HEK293 (cell line): Measurements from ENCODE around the gene ARHGAP33.

Experiments used
- CTCF ChIA-PET: fragments of 350-600 bp; formaldehyde crosslinking; extraction: SDS; loops from one replicate; lab custom pipeline; 2021; ENCODE audit warnings: antibody characterized with exemption; lab: Yijun Ruan, JAX
- POLR2A ChIA-PET: fragments of 300-600 bp; formaldehyde crosslinking; extraction: SDS; loops from one replicate; lab custom pipeline; 2020; ENCODE audit warnings: antibody characterized with exemption, inconsistent platforms; lab: Yijun Ruan, JAX
- H3K27ac ChIP-seq: fragments of 200-500 bp; sonication (Bioruptor generic); 2 replicates; pipeline ENCODE4 v1.5.1; 2014; ENCODE audit warnings: low read depth, low read length, control low read depth, inconsistent platforms; ENCODE audit errors: extremely low read depth
- H3K36me3 ChIP-seq, 2 experiments: fragments of 200-500 bp in 1 of 2; sonication (Bioruptor generic) in 1 of 2; 1 replicate in 1 of 2; 2 replicates in 1 of 2; pipeline ENCODE4 v1.5.1; 2014 to 2017; ENCODE audit warnings: inconsistent platforms in 2 of 2, low read length in 2 of 2; ENCODE audit not compliant: control insufficient read depth in 2 of 2, insufficient read depth in 1 of 2
- H3K4me1 ChIP-seq: fragments of 200-500 bp; sonication (Bioruptor generic); 2 replicates; pipeline ENCODE4 v1.5.1; 2014; ENCODE audit warnings: mild to moderate bottlenecking, low read length, inconsistent platforms; ENCODE audit not compliant: control insufficient read depth, insufficient read depth
- H3K4me3 ChIP-seq: 2 replicates; pipeline ENCODE4 v1.5.1; 2011; ENCODE audit warnings: low read depth, mild to moderate bottlenecking, control low read depth, low read length, moderate library complexity
- H3K9me3 ChIP-seq: fragments of 200-500 bp; sonication (Bioruptor generic); 2 replicates; pipeline ENCODE4 v1.5.1; 2014; ENCODE audit warnings: low read depth, low read length, inconsistent platforms; ENCODE audit not compliant: control insufficient read depth, insufficient read depth
- BCL11B ChIP-seq: fragments of 450-650 bp; formaldehyde crosslinking; IDR thresholded peaks from 2 replicates; pipeline ENCODE4 v1.5.1; 2016; ENCODE audit warnings: low read depth, missing biosample characterization, missing genetic modification characterization
- IKZF3 ChIP-seq: fragments of 450-650 bp; IDR thresholded peaks from 2 replicates; pipeline ENCODE4 v1.5.0; 2018; ENCODE audit warnings: missing biosample characterization, mild to moderate bottlenecking, missing genetic modification characterization, moderate library complexity
- KLF1 ChIP-seq: fragments of 450-650 bp; formaldehyde crosslinking; IDR thresholded peaks from 2 replicates; pipeline ENCODE4 v1.5.1; 2016; ENCODE audit warnings: missing biosample characterization, missing genetic modification characterization
- MZF1 ChIP-seq: fragments of 450-650 bp; formaldehyde crosslinking; IDR thresholded peaks from 2 replicates; pipeline ENCODE4 v1.5.1; 2017; ENCODE audit warnings: missing biosample characterization, missing genetic modification characterization, borderline replicate concordance
- REPIN1 ChIP-seq: fragments of 450-650 bp; formaldehyde crosslinking; IDR thresholded peaks from 2 replicates; pipeline ENCODE4 v1.5.1; 2017; ENCODE audit warnings: missing biosample characterization, missing genetic modification characterization, low read depth
- TCF7L2 ChIP-seq: IDR thresholded peaks from 2 replicates; pipeline ENCODE4 v1.6.1; 2011; ENCODE audit warnings: low read depth, mild to moderate bottlenecking, inconsistent platforms, low read length, moderate library complexity, borderline replicate concordance
- ZBTB17 ChIP-seq: fragments of 450-650 bp; formaldehyde crosslinking; IDR thresholded peaks from 2 replicates; pipeline ENCODE4 v1.5.1; 2016; ENCODE audit warnings: missing biosample characterization, missing genetic modification characterization
- ZNF140 ChIP-seq: fragments of 450-650 bp; formaldehyde crosslinking; IDR thresholded peaks from 2 replicates; pipeline ENCODE4 v1.5.1; 2016; ENCODE audit warnings: missing biosample characterization, missing genetic modification characterization
- ZNF155 ChIP-seq: fragments of 450-650 bp; formaldehyde crosslinking; IDR thresholded peaks from 2 replicates; pipeline ENCODE4 v1.5.1; 2016; ENCODE audit warnings: missing biosample characterization, missing genetic modification characterization
- ZNF175 ChIP-seq: fragments of 450-650 bp; formaldehyde crosslinking; IDR thresholded peaks from 2 replicates; pipeline ENCODE4 v1.5.1; 2016; ENCODE audit warnings: missing biosample characterization, missing genetic modification characterization
- ZNF184 ChIP-seq: fragments of 450-650 bp; IDR thresholded peaks from 2 replicates; pipeline ENCODE4 v1.5.1; 2018; ENCODE audit warnings: missing biosample characterization, mild to moderate bottlenecking, missing genetic modification characterization
- ZNF2 ChIP-seq: fragments of 450-650 bp; formaldehyde crosslinking; IDR thresholded peaks from 2 replicates; pipeline ENCODE4 v1.5.1; 2016; ENCODE audit warnings: missing biosample characterization, missing genetic modification characterization
- ZNF510 ChIP-seq: fragments of 450-650 bp; formaldehyde crosslinking; IDR thresholded peaks from 2 replicates; pipeline ENCODE4 v1.5.1; 2018; ENCODE audit warnings: mild to moderate bottlenecking, missing genetic modification characterization, missing biosample characterization; ENCODE audit not compliant: insufficient replicate concordance
- ZNF777 ChIP-seq: fragments of 450-650 bp; formaldehyde crosslinking; IDR thresholded peaks from 2 replicates; pipeline ENCODE4 v1.5.1; 2017; ENCODE audit warnings: missing biosample characterization, missing genetic modification characterization, borderline replicate concordance
- ZNF837 ChIP-seq: fragments of 450-650 bp; formaldehyde crosslinking; IDR thresholded peaks from 2 replicates; pipeline ENCODE4 v1.5.1; 2016; ENCODE audit warnings: missing biosample characterization, missing genetic modification characterization
- ZSCAN23 ChIP-seq: fragments of 450-650 bp; formaldehyde crosslinking; IDR thresholded peaks from 2 replicates; pipeline ENCODE4 v1.5.1; 2016; ENCODE audit warnings: missing biosample characterization, missing genetic modification characterization
- TF ChIP-seq, protein P1 (sequence below): fragments of 450-650 bp; formaldehyde crosslinking; IDR thresholded peaks from 2 replicates; pipeline ENCODE4 v1.5.1; 2017; ENCODE audit warnings: missing biosample characterization, mild to moderate bottlenecking, missing genetic modification characterization, moderate library complexity
- TF ChIP-seq, protein P2 (sequence below): fragments of 450-650 bp; formaldehyde crosslinking; IDR thresholded peaks from 2 replicates; pipeline ENCODE4 v1.5.1; 2016; ENCODE audit warnings: missing biosample characterization, missing genetic modification characterization
- TF ChIP-seq, protein P3 (sequence below): fragments of 450-650 bp; formaldehyde crosslinking; IDR thresholded peaks from 2 replicates; pipeline ENCODE4 v1.5.1; 2016; ENCODE audit warnings: missing biosample characterization, missing genetic modification characterization
- TF ChIP-seq, protein P4 (sequence below): fragments of 450-650 bp; formaldehyde crosslinking; IDR thresholded peaks from 2 replicates; pipeline ENCODE4 v1.5.1; 2016; ENCODE audit warnings: missing biosample characterization, missing genetic modification characterization
- TF ChIP-seq, protein P5 (sequence below): fragments of 450-650 bp; formaldehyde crosslinking; IDR thresholded peaks from 2 replicates; pipeline ENCODE4 v1.5.1; 2017; ENCODE audit warnings: missing biosample characterization, missing genetic modification characterization
- TF ChIP-seq, protein P6 (sequence below): fragments of 450-650 bp; formaldehyde crosslinking; IDR thresholded peaks from 2 replicates; pipeline ENCODE4 v1.5.1; 2016; ENCODE audit warnings: missing biosample characterization, missing genetic modification characterization
- TF ChIP-seq, protein P7 (sequence below): fragments of 450-650 bp; formaldehyde crosslinking; IDR thresholded peaks from 2 replicates; pipeline ENCODE4 v1.5.1; 2017; ENCODE audit warnings: missing biosample characterization, missing genetic modification characterization

Gene ARHGAP33

DNA sequence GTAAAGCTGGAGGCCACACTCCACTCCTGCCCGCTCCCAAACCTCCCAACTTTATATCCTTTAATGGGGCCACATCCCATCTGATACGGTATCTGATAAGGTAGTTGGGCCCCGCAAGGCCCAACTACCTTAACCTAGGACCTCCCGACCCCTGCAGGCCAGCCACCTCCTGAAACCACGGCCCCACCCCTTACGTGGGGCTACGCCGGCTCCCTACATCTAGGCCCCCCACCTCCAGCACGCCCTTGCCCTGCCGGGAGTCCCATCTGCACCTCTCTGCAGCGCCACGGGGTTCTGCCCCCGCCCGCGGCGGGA lies 35.3 kb upstream of the ARHGAP33 start (continued):
- TF ChIP-seq ZSCAN23: no peak
- TF ChIP-seq REPIN1 (tag by site-specific recombination): 0 out of 2 replicates have a peak, but pooled peaks have one; percentile 28
- TF ChIP-seq, protein P1, sequence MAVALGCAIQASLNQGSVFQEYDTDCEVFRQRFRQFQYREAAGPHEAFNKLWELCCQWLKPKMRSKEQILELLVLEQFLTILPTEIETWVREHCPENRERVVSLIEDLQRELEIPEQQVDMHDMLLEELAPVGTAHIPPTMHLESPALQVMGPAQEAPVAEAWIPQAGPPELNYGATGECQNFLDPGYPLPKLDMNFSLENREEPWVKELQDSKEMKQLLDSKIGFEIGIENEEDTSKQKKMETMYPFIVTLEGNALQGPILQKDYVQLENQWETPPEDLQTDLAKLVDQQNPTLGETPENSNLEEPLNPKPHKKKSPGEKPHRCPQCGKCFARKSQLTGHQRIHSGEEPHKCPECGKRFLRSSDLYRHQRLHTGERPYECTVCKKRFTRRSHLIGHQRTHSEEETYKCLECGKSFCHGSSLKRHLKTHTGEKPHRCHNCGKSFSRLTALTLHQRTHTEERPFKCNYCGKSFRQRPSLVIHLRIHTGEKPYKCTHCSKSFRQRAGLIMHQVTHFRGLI (tag by site-specific recombination): peak; percentile 53
- TF ChIP-seq, protein P2, sequence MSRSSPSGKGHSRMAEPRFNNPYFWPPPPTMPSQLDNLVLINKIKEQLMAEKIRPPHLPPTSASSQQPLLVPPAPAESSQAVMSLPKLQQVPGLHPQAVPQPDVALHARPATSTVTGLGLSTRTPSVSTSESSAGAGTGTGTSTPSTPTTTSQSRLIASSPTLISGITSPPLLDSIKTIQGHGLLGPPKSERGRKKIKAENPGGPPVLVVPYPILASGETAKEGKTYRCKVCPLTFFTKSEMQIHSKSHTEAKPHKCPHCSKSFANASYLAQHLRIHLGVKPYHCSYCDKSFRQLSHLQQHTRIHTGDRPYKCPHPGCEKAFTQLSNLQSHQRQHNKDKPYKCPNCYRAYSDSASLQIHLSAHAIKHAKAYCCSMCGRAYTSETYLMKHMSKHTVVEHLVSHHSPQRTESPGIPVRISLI: no peak
- TF ChIP-seq KLF1 (tag by site-specific recombination): no peak
- no peak for TF ChIP-seq ZNF184
- no peak for TF ChIP-seq BCL11B (tag by site-specific recombination)
- TF ChIP-seq ZNF510 (tag by site-specific recombination): no peak
- 0 out of 2 replicates have a peak, but pooled peaks have one; percentile 54 for TF ChIP-seq ZNF837 (tag by site-specific recombination)
- TF ChIP-seq ZNF140 (tag by site-specific recombination): no peak
- TF ChIP-seq, protein P3, sequence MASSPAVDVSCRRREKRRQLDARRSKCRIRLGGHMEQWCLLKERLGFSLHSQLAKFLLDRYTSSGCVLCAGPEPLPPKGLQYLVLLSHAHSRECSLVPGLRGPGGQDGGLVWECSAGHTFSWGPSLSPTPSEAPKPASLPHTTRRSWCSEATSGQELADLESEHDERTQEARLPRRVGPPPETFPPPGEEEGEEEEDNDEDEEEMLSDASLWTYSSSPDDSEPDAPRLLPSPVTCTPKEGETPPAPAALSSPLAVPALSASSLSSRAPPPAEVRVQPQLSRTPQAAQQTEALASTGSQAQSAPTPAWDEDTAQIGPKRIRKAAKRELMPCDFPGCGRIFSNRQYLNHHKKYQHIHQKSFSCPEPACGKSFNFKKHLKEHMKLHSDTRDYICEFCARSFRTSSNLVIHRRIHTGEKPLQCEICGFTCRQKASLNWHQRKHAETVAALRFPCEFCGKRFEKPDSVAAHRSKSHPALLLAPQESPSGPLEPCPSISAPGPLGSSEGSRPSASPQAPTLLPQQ (tag by site-specific recombination): peak; percentile 34; the same call in 1 of the 2 replicates
- TF ChIP-seq, protein P4, sequence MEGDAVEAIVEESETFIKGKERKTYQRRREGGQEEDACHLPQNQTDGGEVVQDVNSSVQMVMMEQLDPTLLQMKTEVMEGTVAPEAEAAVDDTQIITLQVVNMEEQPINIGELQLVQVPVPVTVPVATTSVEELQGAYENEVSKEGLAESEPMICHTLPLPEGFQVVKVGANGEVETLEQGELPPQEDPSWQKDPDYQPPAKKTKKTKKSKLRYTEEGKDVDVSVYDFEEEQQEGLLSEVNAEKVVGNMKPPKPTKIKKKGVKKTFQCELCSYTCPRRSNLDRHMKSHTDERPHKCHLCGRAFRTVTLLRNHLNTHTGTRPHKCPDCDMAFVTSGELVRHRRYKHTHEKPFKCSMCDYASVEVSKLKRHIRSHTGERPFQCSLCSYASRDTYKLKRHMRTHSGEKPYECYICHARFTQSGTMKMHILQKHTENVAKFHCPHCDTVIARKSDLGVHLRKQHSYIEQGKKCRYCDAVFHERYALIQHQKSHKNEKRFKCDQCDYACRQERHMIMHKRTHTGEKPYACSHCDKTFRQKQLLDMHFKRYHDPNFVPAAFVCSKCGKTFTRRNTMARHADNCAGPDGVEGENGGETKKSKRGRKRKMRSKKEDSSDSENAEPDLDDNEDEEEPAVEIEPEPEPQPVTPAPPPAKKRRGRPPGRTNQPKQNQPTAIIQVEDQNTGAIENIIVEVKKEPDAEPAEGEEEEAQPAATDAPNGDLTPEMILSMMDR (tag by site-specific recombination): peak; percentile 76
- no peak for TF ChIP-seq TCF7L2
- TF ChIP-seq ZNF777 (tag by site-specific recombination): peak; percentile 97; the same call in 1 of the 2 replicates

DNA sequence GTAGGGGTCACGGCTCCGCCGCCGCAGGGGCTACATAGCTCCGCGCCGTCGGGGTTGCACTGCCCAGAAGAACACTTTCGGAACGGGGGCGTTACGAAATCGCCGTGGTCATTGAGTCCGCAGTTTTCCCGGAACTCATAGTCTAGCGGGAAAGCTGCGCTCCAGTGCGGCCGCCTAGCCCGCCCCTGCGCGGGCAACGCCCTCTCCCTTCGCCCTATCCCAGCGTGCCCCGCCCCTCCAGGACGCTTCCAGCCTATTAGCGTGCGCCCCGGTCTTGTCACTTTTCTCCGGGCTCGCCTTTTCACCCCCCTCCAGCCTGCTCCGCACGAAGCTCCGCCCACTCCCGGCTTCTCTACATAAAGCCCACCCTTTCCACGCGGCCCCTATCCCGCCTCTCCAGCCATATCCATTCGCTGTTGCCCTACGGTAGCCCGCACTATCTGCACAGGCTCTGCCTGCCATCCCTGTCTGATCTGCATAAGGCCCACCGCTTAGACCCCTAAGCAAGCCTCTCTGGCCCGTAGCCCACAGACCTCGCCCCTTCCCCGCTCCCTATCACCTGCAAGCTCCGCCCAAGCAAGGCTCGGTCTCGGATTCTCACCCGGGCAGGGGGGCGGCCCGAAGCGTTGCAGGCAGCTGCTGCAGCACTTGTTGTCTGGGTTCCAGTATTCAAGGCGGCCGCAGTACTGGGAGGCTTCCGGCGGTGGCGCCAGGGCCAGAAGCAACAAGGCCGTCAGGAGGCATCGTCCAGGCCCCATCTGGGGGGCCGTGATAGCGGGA lies 34.8 kb upstream of the ARHGAP33 start:
- peaks cover 20% of the 10 kb centered on the region for H3K4me1 ChIP-seq
- ChIA-PET CTCF (interaction anchor here (0.5 to 1.6 kb wide), 13 partner anchors 8 to 192 kb away, joined by 3 to 8 read pairs (median 3); partner anchors contain the start of gene LIN37), POLR2A (interaction anchor here (0.6 to 7.7 kb wide), 46 partner anchors 8 to 474 kb away, joined by 3 to 204 read pairs (median 5); partner anchors contain the start of genes ALKBH6, ARHGAP33, COX6B1 and HSPB6)
- no peaks in the 10 kb centered on the region; the same call in 1 of the 2 replicates for H3K9me3 ChIP-seq
- peaks cover 50 to 57% of the 10 kb centered on the region in 2 experiments for H3K36me3 ChIP-seq
- peak overlapping the region; percentile 97 for H3K27ac ChIP-seq
- H3K4me3 ChIP-seq: peak overlapping the region; percentile 52
- no peak for TF ChIP-seq MZF1 (tag by site-specific recombination)
- TF ChIP-seq, protein P5, sequence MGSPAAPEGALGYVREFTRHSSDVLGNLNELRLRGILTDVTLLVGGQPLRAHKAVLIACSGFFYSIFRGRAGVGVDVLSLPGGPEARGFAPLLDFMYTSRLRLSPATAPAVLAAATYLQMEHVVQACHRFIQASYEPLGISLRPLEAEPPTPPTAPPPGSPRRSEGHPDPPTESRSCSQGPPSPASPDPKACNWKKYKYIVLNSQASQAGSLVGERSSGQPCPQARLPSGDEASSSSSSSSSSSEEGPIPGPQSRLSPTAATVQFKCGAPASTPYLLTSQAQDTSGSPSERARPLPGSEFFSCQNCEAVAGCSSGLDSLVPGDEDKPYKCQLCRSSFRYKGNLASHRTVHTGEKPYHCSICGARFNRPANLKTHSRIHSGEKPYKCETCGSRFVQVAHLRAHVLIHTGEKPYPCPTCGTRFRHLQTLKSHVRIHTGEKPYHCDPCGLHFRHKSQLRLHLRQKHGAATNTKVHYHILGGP: no peak
- TF ChIP-seq ZBTB17 (tag by site-specific recombination): peak; percentile 100
- TF ChIP-seq, protein P6, sequence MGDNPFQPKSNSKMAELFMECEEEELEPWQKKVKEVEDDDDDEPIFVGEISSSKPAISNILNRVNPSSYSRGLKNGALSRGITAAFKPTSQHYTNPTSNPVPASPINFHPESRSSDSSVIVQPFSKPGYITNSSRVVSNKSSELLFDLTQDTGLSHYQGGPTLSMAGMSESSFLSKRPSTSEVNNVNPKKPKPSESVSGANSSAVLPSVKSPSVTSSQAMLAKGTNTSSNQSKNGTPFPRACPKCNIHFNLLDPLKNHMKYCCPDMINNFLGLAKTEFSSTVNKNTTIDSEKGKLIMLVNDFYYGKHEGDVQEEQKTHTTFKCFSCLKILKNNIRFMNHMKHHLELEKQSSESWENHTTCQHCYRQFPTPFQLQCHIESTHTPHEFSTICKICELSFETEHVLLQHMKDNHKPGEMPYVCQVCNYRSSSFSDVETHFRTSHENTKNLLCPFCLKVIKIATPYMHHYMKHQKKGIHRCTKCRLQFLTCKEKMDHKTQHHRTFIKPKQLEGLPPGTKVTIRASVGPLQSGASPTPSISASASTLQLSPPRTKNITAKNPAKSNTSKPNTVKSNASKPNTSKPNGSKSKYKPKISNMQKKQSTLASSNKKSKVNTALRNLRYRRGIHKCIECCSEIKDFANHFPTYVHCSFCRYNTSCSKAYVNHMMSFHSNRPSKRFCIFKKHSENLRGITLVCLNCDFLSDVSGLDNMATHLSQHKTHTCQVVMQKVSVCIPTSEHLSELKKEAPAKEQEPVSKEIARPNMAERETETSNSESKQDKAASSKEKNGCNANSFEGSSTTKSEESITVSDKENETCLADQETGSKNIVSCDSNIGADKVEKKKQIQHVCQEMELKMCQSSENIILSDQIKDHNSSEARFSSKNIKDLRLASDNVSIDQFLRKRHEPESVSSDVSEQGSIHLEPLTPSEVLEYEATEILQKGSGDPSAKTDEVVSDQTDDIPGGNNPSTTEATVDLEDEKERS (tag by site-specific recombination): no peak
- TF ChIP-seq, protein P7, sequence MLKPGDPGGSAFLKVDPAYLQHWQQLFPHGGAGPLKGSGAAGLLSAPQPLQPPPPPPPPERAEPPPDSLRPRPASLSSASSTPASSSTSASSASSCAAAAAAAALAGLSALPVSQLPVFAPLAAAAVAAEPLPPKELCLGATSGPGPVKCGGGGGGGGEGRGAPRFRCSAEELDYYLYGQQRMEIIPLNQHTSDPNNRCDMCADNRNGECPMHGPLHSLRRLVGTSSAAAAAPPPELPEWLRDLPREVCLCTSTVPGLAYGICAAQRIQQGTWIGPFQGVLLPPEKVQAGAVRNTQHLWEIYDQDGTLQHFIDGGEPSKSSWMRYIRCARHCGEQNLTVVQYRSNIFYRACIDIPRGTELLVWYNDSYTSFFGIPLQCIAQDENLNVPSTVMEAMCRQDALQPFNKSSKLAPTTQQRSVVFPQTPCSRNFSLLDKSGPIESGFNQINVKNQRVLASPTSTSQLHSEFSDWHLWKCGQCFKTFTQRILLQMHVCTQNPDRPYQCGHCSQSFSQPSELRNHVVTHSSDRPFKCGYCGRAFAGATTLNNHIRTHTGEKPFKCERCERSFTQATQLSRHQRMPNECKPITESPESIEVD (tag by site-specific recombination): no peak
- TF ChIP-seq IKZF3 (tag by site-specific recombination): peak; percentile 89
- TF ChIP-seq ZNF175 (tag by site-specific recombination): no peak
- TF ChIP-seq ZNF155 (tag by site-specific recombination): no peak
- peak; percentile 97 for TF ChIP-seq ZNF2 (tag by site-specific recombination)
